CD4-positive, alpha-beta T cell treated with Interleukin-6 for 4 hours (primary cell): ENCODE results near the gene CERS6.

Experiments used
- DNase-seq: peaks from one replicate; pipeline ENCODE4 v3.0.0-alpha.2; 2020; ENCODE audit warnings: mixed read lengths

The CERS6 gene

DNA sequence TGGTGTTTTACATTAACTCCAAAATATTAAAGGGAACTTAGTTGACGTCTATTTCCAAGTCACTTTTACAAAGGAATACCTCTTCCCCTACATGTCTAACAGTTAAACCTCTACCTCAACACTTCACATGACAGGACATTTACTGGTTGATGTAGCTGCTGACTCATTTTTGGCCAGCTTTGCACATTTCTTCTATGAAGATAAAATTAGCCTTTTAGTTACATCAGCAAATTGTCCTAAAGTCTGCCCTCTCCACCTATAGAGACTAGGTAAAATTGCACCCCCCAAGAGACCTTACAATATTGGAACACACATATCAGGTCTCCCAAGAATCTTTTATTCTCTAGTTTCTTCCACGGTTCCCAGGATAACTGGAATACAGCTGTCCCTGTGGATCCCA, 10.1 kb upstream of the CERS6 start:
- no peak for DNase-seq

DNA sequence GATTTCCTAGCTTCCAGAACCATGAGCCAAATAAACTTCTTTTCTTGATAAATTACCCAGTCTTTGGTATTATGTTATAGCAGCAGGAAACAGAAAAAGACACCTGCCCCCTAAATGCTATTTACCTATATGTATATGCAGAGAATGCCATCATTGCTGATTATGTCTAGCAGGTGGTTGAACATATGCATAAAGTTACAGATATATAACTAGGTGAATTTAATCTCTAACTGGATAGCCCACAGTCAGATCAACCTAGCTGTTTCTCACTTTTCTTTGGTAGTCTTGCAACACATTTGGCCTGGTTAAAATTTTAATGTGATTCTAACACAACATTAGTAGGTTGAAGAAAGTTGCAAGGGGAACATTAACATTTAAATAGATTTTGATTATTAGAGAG, 7.1 kb upstream of the CERS6 start:
- DNase-seq, result no peak

GRCh38 chr2:168449419-168449818, 6.7 kb upstream of the CERS6 start:
- no peak for DNase-seq

- DNase-seq, result peak; percentile 53
Observed at GRCh38 chr2:168450171-168450570, 5.9 kb upstream of the CERS6 start.

DNA sequence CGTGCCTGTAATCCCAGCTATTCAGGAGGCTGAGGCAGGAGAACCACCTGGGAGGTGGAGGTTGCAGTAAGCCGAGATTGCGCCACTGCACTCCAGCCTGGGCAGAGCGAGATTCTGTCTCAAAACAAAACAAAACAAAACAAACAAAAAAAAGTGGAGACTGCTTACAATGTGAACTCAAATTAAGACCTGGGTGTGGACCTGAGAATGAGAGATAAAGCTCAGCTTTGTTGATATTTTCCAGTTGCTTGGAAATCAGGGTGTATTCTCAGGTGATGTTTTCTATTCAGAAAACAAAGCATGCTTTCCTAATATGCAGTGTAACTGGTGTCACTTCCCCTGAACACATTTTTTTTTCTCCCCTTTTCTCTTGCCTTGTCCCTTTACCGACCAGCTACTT, 5.3 kb upstream of the CERS6 start:
- no peak for DNase-seq

DNA sequence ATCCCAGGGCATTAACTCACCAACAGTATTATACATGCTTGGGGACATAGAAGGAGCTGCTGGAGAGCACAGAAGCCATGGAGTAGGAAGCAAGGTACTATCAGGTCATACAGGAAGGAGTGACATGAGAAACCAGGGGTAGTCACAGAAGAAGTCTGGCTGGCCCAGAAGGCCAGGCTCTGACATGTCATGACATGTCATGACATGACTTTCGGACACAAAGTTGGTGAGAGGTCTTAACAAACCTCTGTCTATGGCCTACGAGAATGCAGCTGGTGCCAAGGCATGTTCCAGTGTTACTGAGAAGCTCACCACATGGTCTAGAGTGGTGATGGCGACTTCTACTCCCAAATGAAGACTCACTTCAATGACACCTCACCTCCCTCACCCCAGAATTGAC, 3.3 kb upstream of the CERS6 start:
- no peak for DNase-seq

- DNase-seq, result no peak
Observed at GRCh38 chr2:168453404-168453803, 2.7 kb upstream of the CERS6 start.

DNA sequence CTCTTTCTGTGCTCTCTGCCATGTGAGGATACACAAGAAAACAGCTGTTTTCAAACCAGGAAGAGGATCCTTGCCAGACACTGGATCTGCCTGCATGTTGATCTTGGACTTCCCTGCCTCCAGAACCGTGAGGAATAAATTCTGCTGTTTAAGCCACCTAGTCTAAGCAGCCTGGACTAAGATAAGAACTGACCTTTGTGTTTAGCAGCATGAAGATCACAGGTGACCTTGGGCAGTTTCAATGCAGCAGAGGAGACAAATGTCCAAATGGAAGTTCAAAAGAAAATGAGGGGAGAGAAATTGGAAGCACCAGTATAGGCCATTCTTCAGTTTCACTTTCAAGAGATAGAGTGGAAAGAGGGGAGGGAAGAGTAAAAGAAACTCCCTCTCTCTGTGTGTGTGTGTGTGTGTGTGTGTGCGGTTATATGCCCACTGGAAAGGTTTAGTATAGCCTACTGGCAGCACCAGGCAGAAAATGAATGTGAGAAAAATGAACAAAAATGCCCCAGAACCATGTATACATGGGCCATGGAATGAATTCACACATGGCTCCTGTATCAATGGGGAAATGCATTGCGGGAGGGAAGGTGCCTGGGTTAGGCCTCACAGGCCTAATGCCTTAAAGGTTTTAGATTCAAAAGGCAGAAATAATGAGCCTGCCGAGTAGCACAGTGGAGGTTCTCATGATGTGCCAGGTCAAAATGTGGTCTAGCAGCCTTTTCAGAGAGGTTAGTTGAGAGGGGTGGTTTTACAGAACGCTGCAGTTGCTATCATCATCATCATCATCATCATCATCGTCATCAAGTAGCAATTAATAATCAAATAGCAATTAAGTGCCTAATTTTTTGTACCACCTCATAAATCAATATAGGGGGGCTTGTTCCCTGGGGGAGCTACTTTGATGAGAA, 1.1 kb upstream of the CERS6 start:
- no peak for DNase-seq

DNA sequence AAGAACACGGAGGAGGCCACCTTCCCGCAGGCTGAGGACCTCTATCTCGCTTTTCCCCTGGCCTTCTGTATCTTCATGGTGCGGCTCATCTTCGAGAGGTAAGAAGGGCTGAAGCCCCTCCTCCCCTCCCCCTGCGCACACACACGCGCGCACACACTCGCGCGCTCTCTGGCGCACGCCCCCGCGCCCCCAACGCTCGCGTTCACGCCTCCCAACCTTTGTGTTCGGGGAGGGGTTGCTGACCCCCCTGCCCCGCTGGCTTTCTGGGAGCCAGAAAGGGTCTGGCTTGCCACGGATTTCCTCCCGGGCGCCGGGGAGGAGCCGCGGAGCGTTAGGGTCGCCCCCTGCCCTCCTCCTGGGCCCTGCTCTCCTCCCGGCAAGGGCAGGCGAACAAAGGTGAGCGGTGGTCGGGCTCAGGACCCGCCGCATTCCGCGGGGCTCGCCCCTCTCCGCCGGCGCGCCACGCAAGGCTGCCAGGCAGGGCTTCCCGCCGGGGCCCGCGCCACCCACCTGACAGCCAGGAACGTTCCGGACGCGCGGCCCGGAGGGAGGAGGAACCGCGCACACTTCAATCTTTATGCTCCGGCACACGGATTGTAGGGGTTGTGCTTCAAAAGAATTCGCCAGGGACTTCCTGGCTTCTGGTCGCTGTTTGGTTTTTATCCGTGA, 583 bp downstream of the CERS6 start:
- DNase-seq, result peak; percentile 49

- peak; percentile 35 for DNase-seq
Observed at GRCh38 chr2:168457190-168457895, 1.3 kb downstream of the CERS6 start.

- DNase-seq, result no peak
Observed at GRCh38 chr2:168458139-168458538, 2.1 kb downstream of the CERS6 start.

DNA sequence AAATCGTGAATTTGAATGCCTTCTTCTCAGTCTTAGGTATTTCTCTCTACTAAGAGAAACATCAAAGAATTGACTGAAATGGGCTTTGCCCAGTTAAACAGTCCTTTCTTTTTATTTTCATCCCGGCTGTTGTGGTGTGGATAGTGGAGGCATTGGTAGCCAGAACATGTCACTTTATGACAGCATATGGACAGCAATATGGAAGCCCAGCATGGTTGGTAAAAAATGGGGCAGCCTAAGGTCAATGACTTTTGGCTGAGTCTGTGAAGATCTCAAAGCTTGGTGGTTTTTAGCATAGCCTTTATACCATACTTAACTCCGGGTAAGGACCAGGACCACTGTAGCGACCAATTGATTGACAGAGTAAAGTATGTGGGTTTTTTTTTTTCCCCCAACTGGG, 3.2 kb downstream of the CERS6 start:
- no peak for DNase-seq

- no peak for DNase-seq
Observed at GRCh38 chr2:168460571-168460970, 4.5 kb downstream of the CERS6 start.

DNA sequence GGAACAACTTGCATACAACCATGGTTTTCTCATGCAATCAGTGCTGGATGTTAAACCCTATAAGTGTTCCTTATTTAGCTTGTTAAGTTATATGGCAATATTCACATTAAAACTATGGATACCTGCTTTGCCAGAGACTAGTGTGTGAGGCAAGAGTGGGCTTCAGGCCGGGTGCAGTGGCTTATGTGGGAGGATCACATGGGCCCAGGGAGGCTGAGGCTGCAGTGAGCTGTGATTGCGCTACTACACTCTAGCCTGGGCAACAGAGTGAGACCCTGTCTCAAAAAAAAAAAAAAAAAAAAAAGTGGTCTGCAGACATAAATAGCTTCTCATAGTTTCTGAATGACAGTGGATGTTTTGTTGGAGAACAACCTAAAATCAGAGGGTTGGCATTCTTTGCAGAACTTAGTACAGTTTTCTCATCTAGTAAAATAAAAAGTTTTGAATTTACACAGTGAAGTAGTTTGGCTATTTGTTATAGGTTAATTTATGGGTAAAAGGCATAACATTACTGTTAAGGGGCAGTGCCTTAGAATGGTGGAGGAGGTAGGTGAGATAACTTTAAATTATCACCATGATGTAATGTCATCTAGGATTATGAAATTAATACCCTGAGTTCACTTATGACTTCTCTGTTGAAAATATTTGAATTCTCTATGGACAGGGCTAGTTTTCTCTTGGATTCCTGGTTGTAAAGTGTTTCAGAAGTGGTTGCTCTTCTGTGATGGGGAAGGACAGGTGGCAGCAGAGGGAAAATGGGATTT, 5.3 kb downstream of the CERS6 start:
- no peak for DNase-seq

GRCh38 chr2:168461942-168462331, 5.9 kb downstream of the CERS6 start:
- DNase-seq, result no peak

GRCh38 chr2:168462543-168463045, 6.5 kb downstream of the CERS6 start:
- DNase-seq, result no peak

- no peak for DNase-seq
Observed at GRCh38 chr2:168465594-168465993, 9.5 kb downstream of the CERS6 start.

DNA sequence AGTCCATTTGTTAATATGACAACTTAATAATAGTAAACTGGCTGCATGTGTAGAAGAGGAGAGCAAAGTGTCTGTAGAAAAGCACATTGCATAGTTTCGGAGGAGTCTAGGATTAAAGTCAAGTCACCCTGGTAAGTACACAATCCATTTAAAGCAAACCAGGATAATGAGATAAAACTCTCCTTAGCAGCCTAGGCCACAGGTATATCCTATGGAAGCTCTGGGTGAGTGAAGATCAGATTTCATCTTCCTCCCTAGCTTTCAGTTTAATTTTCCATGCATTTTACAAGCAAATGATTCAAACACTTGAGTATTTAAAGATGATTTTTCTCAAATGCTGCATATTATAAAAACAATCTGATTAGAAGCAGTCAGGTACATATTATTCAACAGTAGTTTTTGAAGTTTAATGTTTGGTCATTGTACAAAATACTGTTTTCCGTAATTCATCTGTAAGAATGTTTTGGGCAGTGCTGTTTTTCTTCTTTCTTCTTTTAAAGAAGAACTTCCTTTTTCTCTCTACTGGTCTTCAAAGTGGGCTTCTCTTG, 10.2 kb downstream of the CERS6 start:
- no peak for DNase-seq

DNA sequence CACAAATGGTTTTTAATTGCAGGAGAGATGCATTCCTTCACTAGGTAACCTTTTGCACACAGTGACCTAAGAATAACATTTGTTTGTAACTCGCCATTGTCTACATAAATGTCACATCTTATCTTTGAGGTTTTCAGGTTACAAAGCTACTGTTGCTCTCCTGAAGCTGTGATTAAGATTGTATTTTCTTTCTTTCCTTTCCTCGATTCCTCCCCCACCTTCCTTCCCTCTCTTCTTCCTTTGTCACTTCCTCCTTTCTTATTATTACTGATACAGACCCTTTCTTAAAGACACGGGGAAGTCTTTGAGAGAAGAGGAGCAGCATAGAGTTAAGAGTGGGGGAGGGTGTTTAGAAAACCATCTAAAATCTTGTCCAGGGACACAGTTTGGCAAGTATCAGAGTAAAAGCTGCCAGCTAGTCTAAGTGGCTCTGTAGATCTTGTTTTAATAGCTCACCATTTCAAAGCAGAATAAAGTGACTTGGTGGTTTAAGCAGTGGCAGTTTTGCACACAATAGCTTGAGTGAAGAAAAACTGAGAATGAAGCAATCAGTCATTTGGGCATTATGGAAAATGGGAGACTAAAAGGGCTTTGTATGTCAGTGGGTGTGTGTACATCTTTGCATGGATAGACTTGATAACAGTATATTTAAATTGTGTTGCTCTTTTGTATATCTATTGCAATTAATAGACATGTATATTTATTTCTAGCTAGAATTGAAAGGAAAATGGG, 10.9 kb downstream of the CERS6 start:
- no peak for DNase-seq

GRCh38 chr2:168467729-168468128, 11.7 kb downstream of the CERS6 start:
- no peak for DNase-seq

DNA sequence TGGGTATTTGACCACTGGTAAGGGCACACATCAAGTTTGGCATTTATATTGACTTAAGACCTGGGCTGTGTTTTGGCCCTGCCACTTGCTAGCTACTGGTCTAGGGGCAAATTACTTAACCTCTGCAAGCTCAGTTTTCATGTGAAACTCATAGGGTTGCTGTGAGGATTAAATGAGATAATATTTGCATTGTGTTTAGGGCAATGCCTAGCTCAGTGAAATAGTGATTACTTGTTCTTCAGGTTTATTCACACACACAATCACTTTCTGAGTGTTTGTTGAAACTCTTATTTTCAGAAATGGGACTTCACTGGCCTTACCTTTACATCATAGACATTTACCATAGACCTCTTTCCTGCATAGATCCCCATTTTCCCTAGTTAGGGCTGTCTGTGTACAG, 12.3 kb downstream of the CERS6 start:
- DNase-seq, result no peak
